HepG2 (cell line): ENCODE results near the gene GGACT. TPM values are rescaled to one million over a fixed set of nuclear protein-coding genes. Genes with fewer than 3 reads are reported as not detected.

Experiments
- BCL3 ChIP-seq: sonication (generic); formaldehyde crosslinking; IDR thresholded peaks from 2 replicates; pipeline ENCODE4 v1.5.1; 2020; ENCODE audit warnings: mild to moderate bottlenecking, missing genetic modification reagents, moderate library complexity
- HINFP ChIP-seq: sonication (generic); formaldehyde crosslinking; IDR thresholded peaks from 2 replicates; pipeline ENCODE4 v1.4.0; 2020; ENCODE audit warnings: low read depth, mild to moderate bottlenecking, missing genetic modification reagents
- KAT2B ChIP-seq: fragments of 150-350 bp; IDR thresholded peaks from 2 replicates; pipeline ENCODE4 v1.6.1; 2014; ENCODE audit warnings: low read depth, low read length, borderline replicate concordance
- MEIS1 ChIP-seq: sonication (generic); formaldehyde crosslinking; IDR thresholded peaks from 2 replicates; pipeline ENCODE4 v1.9.0; 2021; ENCODE audit warnings: mild to moderate bottlenecking, missing genetic modification reagents, moderate library complexity, borderline replicate concordance
- RBM22 ChIP-seq: fragments of 200-400 bp; formaldehyde crosslinking; optimal IDR thresholded peaks from 2 replicates; pipeline ENCODE3; 2017; ENCODE audit warnings: mild to moderate bottlenecking, low read length, moderate library complexity
- TAF1 ChIP-seq: sonication (generic); formaldehyde crosslinking; IDR thresholded peaks from 2 replicates; pipeline ENCODE4 v1.4.0; 2020; ENCODE audit warnings: missing genetic modification reagents
- TARDBP ChIP-seq: sonication (generic); formaldehyde crosslinking; IDR thresholded peaks from 2 replicates; pipeline ENCODE4 v1.8.0; 2022; ENCODE audit warnings: mild to moderate bottlenecking, missing genetic modification reagents
- ZBTB33 ChIP-seq: sonication (generic); formaldehyde crosslinking; IDR thresholded peaks from 2 replicates; pipeline ENCODE4 v1.4.0; 2020; ENCODE audit warnings: missing genetic modification reagents
- ZBTB40 ChIP-seq, 2 experiments: fragments of 450-650 bp in 1 of 2; sonication (generic) in 1 of 2; formaldehyde crosslinking in 1 of 2; IDR thresholded peaks; 2 replicates each; pipeline versions ENCODE4 v1.6.1 to v1.8.0; 2016 to 2022; ENCODE audit warnings: antibody characterized with exemption in 1 of 2, mild to moderate bottlenecking in 1 of 2, missing genetic modification reagents in 1 of 2
- ZNF234 ChIP-seq: sonication (generic); formaldehyde crosslinking; conservative IDR thresholded peaks from 2 replicates; pipeline ENCODE4 v1.5.1; 2020; ENCODE audit warnings: mild to moderate bottlenecking, missing genetic modification reagents
- ZNF337 ChIP-seq: sonication (generic); formaldehyde crosslinking; IDR thresholded peaks from 2 replicates; pipeline ENCODE4 v1.5.1; 2020; ENCODE audit warnings: missing genetic modification reagents, low read depth, mild to moderate bottlenecking, borderline replicate concordance
- ZNF562 ChIP-seq: sonication (generic); formaldehyde crosslinking; IDR thresholded peaks from 2 replicates; pipeline ENCODE4 v1.8.0; 2022; ENCODE audit warnings: missing genetic modification reagents, borderline replicate concordance
- ZNF879 ChIP-seq: sonication (generic); formaldehyde crosslinking; IDR thresholded peaks from 2 replicates; pipeline ENCODE4 v1.8.1; 2023; ENCODE audit warnings: missing genetic modification reagents
- polyA plus RNA-seq, 8 experiments: library from polyadenylated mRNA; depleted of rRNA in 3 of 8; stranded (reverse) in 7 of 8; unstranded in 1 of 8; fragments of >200 nt; fragmentation: Illumina TruSeq in 4 of 8; extraction: Trizol in 4 of 8; gene quantifications; 2 replicates each; pipeline versions ENCODE4 v1.2.1 to v1.2.3, GENCODE V29; 2011 to 2016; ENCODE audit warnings: low read depth in 4 of 8, missing spikeins in 1 of 8, mixed read lengths in 1 of 8; ENCODE audit not compliant: insufficient read depth in 1 of 8
- total RNA-seq, 5 experiments: library from RNA; depleted of rRNA; stranded (reverse); fragments of >200 nt; fragmentation: Illumina TruSeq; extraction: Trizol; gene quantifications; 2 replicates each; pipeline ENCODE4 v1.2.3, GENCODE V29; 2016; ENCODE audit warnings: low read depth in 1 of 5
- TF ChIP-seq, protein P1 (sequence below): sonication (generic); formaldehyde crosslinking; conservative IDR thresholded peaks from 2 replicates; pipeline ENCODE4 v1.8.0; 2022; ENCODE audit warnings: missing genetic modification reagents

Gene GGACT
- total and polyA plus RNA-seq, 2 of the 13 experiments (the other 11 are each of a cell fraction or from before 2014, with no cell fraction given), result 1.7 to 1.9 TPM

DNA sequence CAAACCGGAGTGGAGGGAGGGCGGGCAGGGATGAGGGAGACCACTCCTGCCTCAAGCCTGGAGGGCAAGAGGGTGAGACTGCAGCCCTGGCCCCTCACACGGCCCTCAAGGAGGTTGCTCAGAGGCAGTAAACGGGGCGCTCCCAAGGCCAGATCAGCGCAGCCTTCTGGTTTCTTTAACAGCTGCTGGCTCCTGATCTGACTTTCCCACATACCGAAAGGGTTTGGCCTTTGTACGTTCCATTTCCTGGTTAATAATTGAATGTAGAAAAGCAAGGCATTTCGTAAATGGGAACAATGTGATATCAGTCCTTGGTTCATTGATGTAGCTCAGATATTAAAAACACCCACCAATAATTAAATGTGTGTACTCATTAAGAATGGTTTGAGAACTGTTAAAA, 71.5 kb downstream of the GGACT start (continued):
- TF ChIP-seq, protein P1, sequence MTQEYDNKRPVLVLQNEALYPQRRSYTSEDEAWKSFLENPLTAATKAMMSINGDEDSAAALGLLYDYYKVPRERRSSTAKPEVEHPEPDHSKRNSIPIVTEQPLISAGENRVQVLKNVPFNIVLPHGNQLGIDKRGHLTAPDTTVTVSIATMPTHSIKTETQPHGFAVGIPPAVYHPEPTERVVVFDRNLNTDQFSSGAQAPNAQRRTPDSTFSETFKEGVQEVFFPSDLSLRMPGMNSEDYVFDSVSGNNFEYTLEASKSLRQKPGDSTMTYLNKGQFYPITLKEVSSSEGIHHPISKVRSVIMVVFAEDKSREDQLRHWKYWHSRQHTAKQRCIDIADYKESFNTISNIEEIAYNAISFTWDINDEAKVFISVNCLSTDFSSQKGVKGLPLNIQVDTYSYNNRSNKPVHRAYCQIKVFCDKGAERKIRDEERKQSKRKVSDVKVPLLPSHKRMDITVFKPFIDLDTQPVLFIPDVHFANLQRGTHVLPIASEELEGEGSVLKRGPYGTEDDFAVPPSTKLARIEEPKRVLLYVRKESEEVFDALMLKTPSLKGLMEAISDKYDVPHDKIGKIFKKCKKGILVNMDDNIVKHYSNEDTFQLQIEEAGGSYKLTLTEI (CRISPR knock-in tag), result no peak
- TF ChIP-seq BCL3 (no peak), ZNF337 (CRISPR knock-in tag) (no peak), ZBTB33 (CRISPR knock-in tag) (no peak), ZNF234 (CRISPR knock-in tag) (no peak), ZNF562 (no peak), RBM22 (no peak), HINFP (CRISPR knock-in tag) (no peak), TAF1 (CRISPR knock-in tag) (no peak), ZNF879 (CRISPR knock-in tag) (no peak), ZBTB40 (IDR thresholded peaks at IDR 0.05) (no peak), ZBTB40 (CRISPR knock-in tag; IDR thresholded peaks at IDR 0.05) (no peak), TARDBP (CRISPR knock-in tag) (peak; percentile 20; the same call in 1 of the 2 replicates), MEIS1 (CRISPR knock-in tag) (no peak), KAT2B (no peak)
